Type B pancreatic cell (in vitro differentiated cells): ENCODE results near the gene SCYGR8. TPM values are rescaled to one million over a fixed set of nuclear protein-coding genes. Genes with fewer than 3 reads are reported as not detected.

Experiments used
- DNase-seq: peaks from one replicate; pipeline ENCODE4 v3.0.0; 2021; ENCODE audit warnings: mixed read lengths; ENCODE audit not compliant: unreplicated experiment; ENCODE audit errors: extremely low spot score
- H3K27ac Mint-ChIP-seq: 2 replicates; pipeline ENCODE4 v1.8.0; 2021; ENCODE audit warnings: mild to moderate bottlenecking, mixed read lengths
- H3K27me3 Mint-ChIP-seq: 2 replicates; pipeline ENCODE4 v1.8.0; 2021; ENCODE audit warnings: mixed read lengths
- H3K36me3 Mint-ChIP-seq: 2 replicates; pipeline ENCODE4 v1.8.0; 2021; ENCODE audit warnings: mixed read lengths
- H3K4me1 Mint-ChIP-seq: one replicate; pipeline ENCODE4 v1.8.0; 2021; ENCODE audit warnings: mixed read lengths; ENCODE audit not compliant: unreplicated experiment
- H3K4me3 Mint-ChIP-seq: 2 replicates; pipeline ENCODE4 v1.8.0; 2021; ENCODE audit warnings: mild to moderate bottlenecking, mixed read lengths
- H3K9me3 Mint-ChIP-seq: 2 replicates; pipeline ENCODE4 v1.8.0; 2021; ENCODE audit warnings: mixed read lengths
- long read RNA-seq: library from polyadenylated mRNA; unstranded; transcript quantifications from one replicate; pipeline ENCODE4 v2.0.0, GENCODE V29; 2020
- total RNA-seq: library from RNA; stranded (reverse); gene quantifications from 2 replicates; pipeline ENCODE4 v1.2.1, GENCODE V29; 2021; ENCODE audit warnings: low replicate concordance
- TF ChIP-seq, protein P1 (sequence below): fragments of 200-600 bp; sonication (generic); conservative IDR thresholded peaks from 2 replicates; pipeline ENCODE4 v1.5.0; 2021; ENCODE audit warnings: antibody characterized with exemption, mild to moderate bottlenecking

The SCYGR8 gene, protein sequence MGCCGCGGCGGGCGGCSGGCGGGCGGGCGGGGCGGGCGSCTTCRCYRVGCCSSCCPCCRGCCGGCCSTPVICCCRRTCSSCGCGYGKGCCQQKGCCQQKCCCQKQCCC
- total RNA-seq: not detected in 2 replicates
- long read RNA-seq: 0 reads

DNA sequence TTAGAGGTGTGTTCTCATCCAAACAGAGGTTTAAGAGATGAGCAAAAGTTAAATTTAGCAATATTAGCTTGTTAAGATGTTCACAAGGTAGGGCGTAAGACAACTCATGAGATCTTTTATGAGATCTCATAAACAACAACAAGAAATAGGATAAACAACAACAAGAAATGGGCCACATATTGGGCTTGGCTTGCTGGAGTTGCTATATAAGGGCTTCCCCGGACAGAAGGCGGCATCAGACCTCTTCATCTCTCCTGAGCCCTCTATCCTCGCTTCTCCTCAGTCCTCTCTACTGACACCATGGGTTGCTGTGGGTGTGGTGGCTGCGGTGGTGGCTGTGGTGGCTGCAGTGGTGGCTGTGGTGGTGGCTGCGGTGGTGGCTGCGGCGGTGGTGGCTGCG lies at the start of gene SCYGR8:
Gene SCYGR8 (plus strand): TSS at position 301 of the 400 bp plus-strand sequence. CDS start 0 bp downstream, at position 301.
- Mint-ChIP-seq H3K4me3 (no peak within 1 kb of the TSS), H3K36me3 (no peaks in the 10 kb centered on the region), H3K4me1 (no peaks in the 10 kb centered on the region), H3K27ac (no peak within 1 kb of the TSS), H3K27me3 (no peaks in the 10 kb centered on the region), H3K9me3 (no peaks in the 10 kb centered on the region)
- DNase-seq: no peak
- TF ChIP-seq, protein P1, sequence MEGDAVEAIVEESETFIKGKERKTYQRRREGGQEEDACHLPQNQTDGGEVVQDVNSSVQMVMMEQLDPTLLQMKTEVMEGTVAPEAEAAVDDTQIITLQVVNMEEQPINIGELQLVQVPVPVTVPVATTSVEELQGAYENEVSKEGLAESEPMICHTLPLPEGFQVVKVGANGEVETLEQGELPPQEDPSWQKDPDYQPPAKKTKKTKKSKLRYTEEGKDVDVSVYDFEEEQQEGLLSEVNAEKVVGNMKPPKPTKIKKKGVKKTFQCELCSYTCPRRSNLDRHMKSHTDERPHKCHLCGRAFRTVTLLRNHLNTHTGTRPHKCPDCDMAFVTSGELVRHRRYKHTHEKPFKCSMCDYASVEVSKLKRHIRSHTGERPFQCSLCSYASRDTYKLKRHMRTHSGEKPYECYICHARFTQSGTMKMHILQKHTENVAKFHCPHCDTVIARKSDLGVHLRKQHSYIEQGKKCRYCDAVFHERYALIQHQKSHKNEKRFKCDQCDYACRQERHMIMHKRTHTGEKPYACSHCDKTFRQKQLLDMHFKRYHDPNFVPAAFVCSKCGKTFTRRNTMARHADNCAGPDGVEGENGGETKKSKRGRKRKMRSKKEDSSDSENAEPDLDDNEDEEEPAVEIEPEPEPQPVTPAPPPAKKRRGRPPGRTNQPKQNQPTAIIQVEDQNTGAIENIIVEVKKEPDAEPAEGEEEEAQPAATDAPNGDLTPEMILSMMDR: no peak

DNA sequence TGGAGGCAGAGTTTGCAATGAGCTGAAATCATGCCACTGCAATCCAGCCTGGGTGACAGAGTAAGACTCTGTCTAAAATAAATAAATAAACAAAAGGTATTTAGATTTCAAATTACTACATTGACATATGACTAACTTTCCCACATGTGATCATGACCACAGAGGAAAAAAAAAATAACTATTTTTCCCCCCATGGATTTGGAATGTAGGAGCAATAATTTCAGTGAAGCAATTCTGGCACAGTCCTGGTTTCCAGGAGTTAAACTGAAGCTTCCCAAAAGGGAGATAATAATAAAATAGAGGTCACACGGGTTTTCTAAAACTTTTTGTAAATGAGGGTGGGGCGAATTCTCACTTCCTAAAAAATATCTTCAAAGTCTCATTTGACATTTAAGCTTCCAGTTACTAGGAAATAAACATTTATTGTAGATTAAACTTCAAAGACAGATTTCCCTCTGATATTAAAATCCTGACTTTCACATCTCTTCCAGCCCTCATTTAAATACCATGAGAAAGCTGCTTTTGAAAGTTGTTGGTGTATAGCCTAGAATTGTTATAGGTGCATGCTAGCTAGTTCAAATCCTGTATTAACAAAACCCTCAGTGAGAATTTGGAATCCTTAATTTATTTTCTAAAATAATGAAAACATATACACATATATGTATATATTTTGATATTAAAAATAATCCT lies 48.6 kb upstream of the SCYGR8 start:
- TF ChIP-seq, protein P1: no peak
- DNase-seq: no peak
- no peaks in the 10 kb centered on the region for H3K9me3 Mint-ChIP-seq
- no peak overlapping the region for H3K4me3 Mint-ChIP-seq
- H3K27me3 Mint-ChIP-seq: no peaks in the 10 kb centered on the region
- H3K27ac Mint-ChIP-seq: no peak overlapping the region
- H3K36me3 Mint-ChIP-seq: no peaks in the 10 kb centered on the region
- no peaks in the 10 kb centered on the region for H3K4me1 Mint-ChIP-seq

DNA sequence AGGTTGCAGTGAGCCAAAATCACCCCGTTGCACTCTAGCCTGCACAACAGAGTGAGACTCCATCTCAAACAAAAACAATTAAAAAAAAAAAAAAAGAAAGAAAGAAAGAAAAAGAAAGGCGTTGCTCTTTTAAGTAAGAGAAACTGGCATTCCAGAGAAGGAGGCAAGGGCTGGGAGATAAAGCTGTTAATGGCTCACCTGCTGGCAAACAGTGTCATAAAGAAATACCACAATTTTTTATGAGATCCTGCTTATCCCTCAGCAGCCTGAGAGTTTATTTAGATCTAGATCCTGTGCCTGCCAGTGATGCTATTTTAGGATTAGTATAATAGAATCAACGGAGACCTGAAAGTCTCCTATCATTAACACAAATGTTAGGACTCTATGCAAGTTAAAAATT lies 44.1 kb upstream of the SCYGR8 start:
- Mint-ChIP-seq H3K27me3 (no peaks in the 10 kb centered on the region), H3K9me3 (no peaks in the 10 kb centered on the region), H3K4me1 (peaks cover 3% of the 10 kb centered on the region), H3K27ac (peak overlapping the region; percentile 97), H3K4me3 (no peak overlapping the region), H3K36me3 (peaks cover 5% of the 10 kb centered on the region)
- DNase-seq: no peak
- TF ChIP-seq, protein P1: no peak

DNA sequence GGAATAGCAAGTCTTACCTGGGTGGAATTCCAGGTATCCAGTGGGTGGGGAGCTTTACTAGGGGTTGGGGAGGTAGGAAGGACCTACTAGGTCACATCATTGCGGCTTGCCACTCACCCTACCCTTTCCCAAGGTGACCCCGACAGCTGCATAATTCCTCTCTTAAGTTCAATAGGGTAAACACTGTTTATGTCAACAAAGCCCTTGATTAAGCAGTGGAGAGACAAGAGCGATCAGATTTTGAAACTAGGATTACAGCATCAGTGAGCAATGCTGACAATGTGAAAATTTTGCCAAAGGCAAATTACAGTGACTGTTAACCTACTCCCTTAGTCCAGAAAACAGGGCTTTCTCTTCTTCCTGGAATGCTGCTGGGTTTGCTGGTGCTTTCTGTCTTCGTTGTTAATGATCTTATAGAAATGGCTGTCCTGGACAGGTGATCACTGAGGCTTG lies 42.4 kb upstream of the SCYGR8 start:
- peak overlapping the region; percentile 97 for H3K27ac Mint-ChIP-seq
- TF ChIP-seq, protein P1: no peak
- H3K4me3 Mint-ChIP-seq: peak overlapping the region; percentile 61
- H3K4me1 Mint-ChIP-seq: peaks cover 3% of the 10 kb centered on the region
- peaks cover 5% of the 10 kb centered on the region for H3K36me3 Mint-ChIP-seq
- no peaks in the 10 kb centered on the region for H3K9me3 Mint-ChIP-seq
- no peaks in the 10 kb centered on the region for H3K27me3 Mint-ChIP-seq
- DNase-seq: no peak

DNA sequence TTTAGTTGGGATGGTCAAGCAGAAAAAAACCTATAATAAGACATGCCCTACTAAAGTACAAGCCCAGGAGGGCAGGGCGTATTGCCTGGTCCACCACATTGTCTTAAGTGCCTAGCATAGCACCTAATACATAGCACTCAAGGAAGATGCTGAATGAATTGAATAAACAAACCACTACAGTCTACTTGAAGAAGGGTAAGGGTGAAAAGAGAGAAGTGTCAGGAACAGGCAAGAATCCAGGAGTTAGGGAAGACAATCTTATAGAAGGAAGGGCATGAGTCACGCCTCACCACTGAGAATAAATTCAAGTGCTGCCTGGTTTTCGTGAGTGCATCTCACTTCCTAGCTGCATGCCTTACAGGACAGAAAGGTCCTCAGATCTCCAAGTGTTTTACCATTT lies 41.7 kb upstream of the SCYGR8 start:
- H3K4me3 Mint-ChIP-seq: peak overlapping the region; percentile 53
- H3K27me3 Mint-ChIP-seq: no peaks in the 10 kb centered on the region
- H3K9me3 Mint-ChIP-seq: no peaks in the 10 kb centered on the region
- DNase-seq: no peak
- peaks cover 5% of the 10 kb centered on the region for H3K36me3 Mint-ChIP-seq
- H3K4me1 Mint-ChIP-seq: peaks cover 3% of the 10 kb centered on the region
- H3K27ac Mint-ChIP-seq: peak overlapping the region; percentile 97
- TF ChIP-seq, protein P1: no peak
